OCI-LY7 (cell line): Measurements from ENCODE around the gene CMTM7. TPM values are rescaled to one million over a fixed set of nuclear protein-coding genes. Genes with fewer than 3 reads are reported as not detected.
"Not testable (repeated sequence)": the region's sequence is repeated elsewhere in the genome, so short reads cannot be mapped to it uniquely, and the experiment has no call there.

Experiments
- BruUV-seq: library from RNA; stranded (reverse); fragments of 400-500 nt; replicated peaks from 2 replicates; lab custom pipeline; 2021; lab: Mats Ljungman, UMichigan
- CTCF ChIA-PET: fragments of 300-600 bp; sonication (Branson Sonifier 250); formaldehyde crosslinking; loops from one replicate; lab custom pipeline; 2022; ENCODE audit warnings: antibody characterized with exemption; ENCODE audit not compliant: unreplicated experiment; lab: Charles Lee
- POLR2A ChIA-PET: fragments of 300-600 bp; sonication (Branson Sonifier 250); formaldehyde crosslinking; loops from one replicate; lab custom pipeline; 2022; ENCODE audit warnings: antibody characterized with exemption; lab: Charles Lee
- DNase-seq: peaks from one replicate; pipeline ENCODE4 v3.0.0-alpha.2; 2015; ENCODE audit warnings: low spot score
- H2AFZ ChIP-seq: fragments of 200-600 bp; sonication (generic), shearing (Covaris generic); 2 replicates; pipeline ENCODE4 v1.6.1; 2014; ENCODE audit warnings: mild to moderate bottlenecking, antibody characterized with exemption, low read length, moderate library complexity
- H3K27ac ChIP-seq: fragments of 200-600 bp; sonication (generic); 2 replicates; pipeline ENCODE4 v1.5.1; 2014; ENCODE audit warnings: mixed run types, low read depth, mild to moderate bottlenecking, moderate library complexity, low read length, inconsistent platforms; ENCODE audit not compliant: poor library complexity, severe bottlenecking
- H3K36me3 ChIP-seq: fragments of 200-600 bp; sonication (generic); 2 replicates; pipeline ENCODE4 v1.6.1; 2014; ENCODE audit warnings: mild to moderate bottlenecking, antibody characterized with exemption, low read length, moderate library complexity, mixed read lengths; ENCODE audit not compliant: insufficient read depth
- H3K4me1 ChIP-seq: fragments of 200-600 bp; sonication (generic); 2 replicates; pipeline ENCODE4 v1.5.1; 2014; ENCODE audit warnings: mild to moderate bottlenecking, low read length; ENCODE audit not compliant: insufficient read depth, poor library complexity, severe bottlenecking
- H3K4me2 ChIP-seq: fragments of 200-600 bp; sonication (generic); 2 replicates; pipeline ENCODE4 v1.6.1; 2014; ENCODE audit warnings: mild to moderate bottlenecking, low read length
- H3K4me3 ChIP-seq: fragments of 200-600 bp; sonication (generic); 2 replicates; pipeline ENCODE4 v1.5.1; 2014; ENCODE audit warnings: mild to moderate bottlenecking, low read depth, low read length; ENCODE audit not compliant: poor library complexity, severe bottlenecking
- H3K79me2 ChIP-seq: fragments of 200-600 bp; sonication (generic); 2 replicates; pipeline ENCODE4 v1.6.1; 2016; ENCODE audit warnings: low read depth, mild to moderate bottlenecking, low read length, moderate library complexity, mixed read lengths; ENCODE audit not compliant: insufficient read depth
- H3K9me2 ChIP-seq: fragments of 200-600 bp; sonication (generic); 2 replicates; pipeline ENCODE4 v1.6.1; 2016; ENCODE audit warnings: mild to moderate bottlenecking, low read length, mixed read lengths; ENCODE audit not compliant: insufficient read depth
- H3K9me3 ChIP-seq: fragments of 200-600 bp; sonication (generic); 2 replicates; pipeline ENCODE4 v1.6.1; 2014; ENCODE audit warnings: mild to moderate bottlenecking, mixed run types, low read length, mixed read lengths
- H4K20me1 ChIP-seq: fragments of 200-600 bp; sonication (generic); 2 replicates; pipeline ENCODE4 v1.6.1; 2014; ENCODE audit warnings: mild to moderate bottlenecking, antibody characterized with exemption, low read length, moderate library complexity, mixed read lengths; ENCODE audit not compliant: insufficient read depth
- EZH2phosphoT487 ChIP-seq: fragments of 200-600 bp; sonication (generic); IDR thresholded peaks from 2 replicates; pipeline ENCODE4 v1.6.1; 2018; ENCODE audit warnings: low read depth, borderline replicate concordance, mild to moderate bottlenecking, mixed run types, antibody characterized with exemption, low read length, moderate library complexity, mixed read lengths
- intact Hi-C: fragments of 100-400 bp; cut with micrococcal nuclease; formaldehyde crosslinking; loops from one replicate; pipeline ENCODE4 v1.10.0; 2022; ENCODE audit not compliant: unreplicated experiment
- total RNA-seq, 2 experiments: library from RNA; depleted of rRNA in 1 of 2; stranded (reverse); fragments of >200 nt in 1 of 2; shearing (Covaris generic) in 1 of 2; gene quantifications; 2 replicates each; pipeline ENCODE4 v1.2.3, GENCODE V29; 2014 to 2022
- TF ChIP-seq, protein P1 (sequence below): fragments of 200-600 bp; sonication (generic); conservative IDR thresholded peaks from 2 replicates; pipeline ENCODE4 v1.5.1; 2014; ENCODE audit warnings: mild to moderate bottlenecking, antibody characterized with exemption, low read length, moderate library complexity, mixed read lengths

CMTM7 gene
- total RNA-seq, 2 experiments from 2014 or later: 16.0 to 19.0 TPM

DNA sequence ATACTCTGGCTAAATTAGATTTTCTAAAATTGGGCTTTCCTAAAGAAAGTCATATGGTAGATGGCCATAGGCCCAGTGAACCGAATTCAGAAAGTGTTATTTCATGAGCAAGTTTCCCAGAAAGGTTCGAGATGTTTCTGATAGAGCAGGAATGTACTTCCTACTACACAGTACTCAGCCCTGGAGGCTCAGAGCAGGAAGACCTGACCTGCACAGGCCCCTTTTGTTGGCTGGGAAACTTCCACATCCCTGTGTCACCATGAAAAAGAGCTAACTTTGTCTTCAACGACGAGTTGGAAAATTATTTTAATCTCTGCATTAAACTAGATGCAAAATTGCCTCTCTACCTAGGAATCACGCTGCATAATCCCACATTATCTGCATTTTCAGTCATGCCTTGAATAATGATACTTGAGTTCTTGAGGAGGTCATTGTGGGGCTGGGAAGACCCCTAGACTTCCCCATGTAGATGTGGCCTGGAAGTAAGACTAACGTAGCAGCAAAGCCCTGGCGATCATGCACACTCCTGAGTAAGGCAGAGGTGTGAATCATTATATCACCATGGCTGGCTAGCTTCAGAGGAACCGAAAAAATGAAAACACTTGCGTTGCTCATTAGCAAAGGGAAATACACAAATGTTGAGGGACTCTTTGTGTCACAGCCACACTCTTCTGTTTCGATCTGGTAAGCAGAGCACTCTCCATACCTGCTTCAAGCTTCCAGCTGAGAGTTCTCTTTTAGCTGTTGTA is 47.1 kb downstream of the CMTM7 start:
- peak overlapping the region; percentile 77 for H3K4me2 ChIP-seq
- BruUV-seq: no TSS peak
- peaks cover 85% of the 10 kb centered on the region for H3K4me1 ChIP-seq
- H3K27ac ChIP-seq: peak overlapping the region; percentile 75
- peaks cover 12% of the 10 kb centered on the region for H3K36me3 ChIP-seq
- POLR2A ChIA-PET: interaction anchor here (0.7 to 10.0 kb wide), 16 partner anchors 10 to 484 kb away, joined by 3 to 101 read pairs (median 4); no protein-coding TSS in a partner anchor
- no peaks in the 10 kb centered on the region for H4K20me1 ChIP-seq
- no peak for TF ChIP-seq EZH2phosphoT487
- TF ChIP-seq, protein P1, sequence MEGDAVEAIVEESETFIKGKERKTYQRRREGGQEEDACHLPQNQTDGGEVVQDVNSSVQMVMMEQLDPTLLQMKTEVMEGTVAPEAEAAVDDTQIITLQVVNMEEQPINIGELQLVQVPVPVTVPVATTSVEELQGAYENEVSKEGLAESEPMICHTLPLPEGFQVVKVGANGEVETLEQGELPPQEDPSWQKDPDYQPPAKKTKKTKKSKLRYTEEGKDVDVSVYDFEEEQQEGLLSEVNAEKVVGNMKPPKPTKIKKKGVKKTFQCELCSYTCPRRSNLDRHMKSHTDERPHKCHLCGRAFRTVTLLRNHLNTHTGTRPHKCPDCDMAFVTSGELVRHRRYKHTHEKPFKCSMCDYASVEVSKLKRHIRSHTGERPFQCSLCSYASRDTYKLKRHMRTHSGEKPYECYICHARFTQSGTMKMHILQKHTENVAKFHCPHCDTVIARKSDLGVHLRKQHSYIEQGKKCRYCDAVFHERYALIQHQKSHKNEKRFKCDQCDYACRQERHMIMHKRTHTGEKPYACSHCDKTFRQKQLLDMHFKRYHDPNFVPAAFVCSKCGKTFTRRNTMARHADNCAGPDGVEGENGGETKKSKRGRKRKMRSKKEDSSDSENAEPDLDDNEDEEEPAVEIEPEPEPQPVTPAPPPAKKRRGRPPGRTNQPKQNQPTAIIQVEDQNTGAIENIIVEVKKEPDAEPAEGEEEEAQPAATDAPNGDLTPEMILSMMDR: no peak
- peak overlapping the region; percentile 39; the same call in 1 of the 2 replicates for H2AFZ ChIP-seq
- intact Hi-C loops: loop anchor here (1.0 to 10.0 kb wide), 5 partner anchors 15 to 1834 kb away; partner anchors contain the start of genes CMTM7, STT3B and TGFBR2
- peak overlapping the region; percentile 35 for H3K4me3 ChIP-seq
- H3K79me2 ChIP-seq: no peaks in the 10 kb centered on the region
- no peaks in the 10 kb centered on the region for H3K9me3 ChIP-seq
- no peaks in the 10 kb centered on the region for H3K9me2 ChIP-seq
- CTCF ChIA-PET: interaction anchor here (1.2 to 1.4 kb wide), 5 partner anchors 14 to 38 kb away, joined by 3 to 4 read pairs (median 4); no protein-coding TSS in a partner anchor
- peak; percentile 86 for DNase-seq

DNA sequence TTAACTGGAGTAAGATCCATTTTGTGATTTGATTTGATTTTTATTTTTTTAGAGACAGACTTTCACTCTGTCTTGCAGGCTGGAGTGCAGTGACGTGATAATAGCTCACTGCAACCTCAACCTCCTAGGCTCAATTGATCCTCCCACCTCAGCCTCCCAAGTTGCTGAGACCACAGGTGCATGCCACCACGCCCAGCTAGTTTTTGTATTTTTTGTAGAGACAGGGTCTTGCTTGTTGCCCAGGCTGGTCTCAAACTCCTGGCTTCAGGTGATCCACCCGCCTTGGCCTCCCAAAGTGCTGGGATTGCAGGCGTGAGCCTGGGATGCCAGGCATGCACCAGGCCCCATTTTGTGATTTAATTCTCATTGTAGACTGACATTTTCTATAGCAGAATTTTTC is 47.8 kb downstream of the CMTM7 start:
- peak overlapping the region; percentile 35 for H3K4me3 ChIP-seq
- not testable (repeated sequence) for H3K9me3 ChIP-seq, H4K20me1 ChIP-seq, H3K79me2 ChIP-seq, BruUV-seq, DNase-seq, H3K9me2 ChIP-seq
- intact Hi-C loops: loop anchor here (1.0 to 10.0 kb wide), 5 partner anchors 16 to 1835 kb away; partner anchors contain the start of genes CMTM7, STT3B and TGFBR2
- H3K36me3 ChIP-seq: peaks cover 16% of the 10 kb centered on the region
- ChIA-PET CTCF (interaction anchor here (1.4 kb wide), 2 partner anchors 28 to 31 kb away, joined by 3 to 4 read pairs; no protein-coding TSS in a partner anchor), POLR2A (interaction anchor here (0.9 to 10.0 kb wide), 11 partner anchors 10 to 49 kb away, joined by 3 to 101 read pairs (median 6); no protein-coding TSS in a partner anchor)
- H2AFZ ChIP-seq: peak overlapping the region; percentile 39; the same call in 1 of the 2 replicates
- H3K27ac ChIP-seq: peak overlapping the region; percentile 75
- peaks cover 79% of the 10 kb centered on the region for H3K4me1 ChIP-seq
- H3K4me2 ChIP-seq: peak overlapping the region; percentile 77

DNA sequence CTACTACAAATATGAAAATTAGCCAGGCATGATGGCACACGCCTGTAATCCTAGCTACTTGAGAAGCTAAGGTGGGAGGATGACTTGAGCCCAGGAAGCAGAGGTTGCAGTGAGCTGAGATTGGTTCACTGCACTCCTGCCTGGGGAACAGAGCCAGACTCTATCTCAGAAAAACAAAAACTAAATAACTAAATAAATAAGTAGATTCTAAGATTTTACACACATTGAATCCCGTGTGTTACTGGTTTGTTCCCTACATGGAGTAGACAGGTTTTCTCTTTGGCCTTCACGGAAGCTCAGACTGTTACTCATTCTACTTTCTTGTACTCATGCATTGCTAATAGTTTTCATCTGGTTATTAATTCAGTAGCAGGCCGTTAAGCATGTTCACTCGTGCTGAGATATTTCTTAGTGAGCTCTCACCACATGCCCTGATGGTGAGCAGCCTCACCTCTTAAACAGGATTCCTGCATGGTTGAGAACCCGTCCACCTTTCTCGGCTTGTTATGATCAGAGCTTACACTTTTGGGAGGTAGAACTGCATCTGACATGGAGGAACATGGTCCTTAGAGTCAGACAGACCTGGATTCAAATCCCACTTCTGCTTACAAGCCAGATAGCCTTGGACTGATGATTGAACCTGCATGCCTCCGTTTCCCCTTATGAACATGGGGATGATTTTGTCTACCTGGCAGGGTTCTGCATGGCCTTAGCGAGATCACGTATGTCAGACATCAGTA is 49.1 kb downstream of the CMTM7 start:
- peaks cover 22% of the 10 kb centered on the region for H3K36me3 ChIP-seq
- intact Hi-C loops: no loop called here
- BruUV-seq: no TSS peak
- H3K4me1 ChIP-seq: peaks cover 65% of the 10 kb centered on the region
- peak; percentile 59 for DNase-seq
- H3K27ac ChIP-seq: peak overlapping the region; percentile 75
- TF ChIP-seq, protein P1: no peak
- no peak for TF ChIP-seq EZH2phosphoT487
- ChIA-PET CTCF (interaction anchor here (0.7 to 1.4 kb wide), 4 partner anchors 10 to 32 kb away, joined by 3 to 4 read pairs (median 3); no protein-coding TSS in a partner anchor), POLR2A (interaction anchor here (0.6 to 10.0 kb wide), 10 partner anchors 10 to 695 kb away, joined by 3 to 101 read pairs (median 4); no protein-coding TSS in a partner anchor)
- peak overlapping the region; percentile 77 for H3K4me2 ChIP-seq
- H3K79me2 ChIP-seq: no peaks in the 10 kb centered on the region
- H3K9me3 ChIP-seq: no peaks in the 10 kb centered on the region; the same call in 1 of the 2 replicates
- H2AFZ ChIP-seq: peak overlapping the region; percentile 38; the same call in 1 of the 2 replicates
- H3K9me2 ChIP-seq: no peaks in the 10 kb centered on the region
- no peak overlapping the region for H3K4me3 ChIP-seq
- H4K20me1 ChIP-seq: no peaks in the 10 kb centered on the region
